ES-I3 (cell line): ENCODE results near the gene OR4D9.
A peak's percentile ranks its signal among the peaks of the same experiment; 100 is the strongest.

Source experiments
- H3K36me3 ChIP-seq: 2 replicates; pipeline ENCODE4 v1.6.1; 2013; ENCODE audit warnings: mild to moderate bottlenecking, low read length, control low read depth, moderate library complexity; ENCODE audit not compliant: insufficient read depth
- H3K4me1 ChIP-seq: 2 replicates; pipeline ENCODE4 v1.6.1; 2013; ENCODE audit warnings: mild to moderate bottlenecking, control low read depth, low read length; ENCODE audit not compliant: insufficient read depth
- H3K9ac ChIP-seq: 2 replicates; pipeline ENCODE4 v1.6.1; 2013; ENCODE audit warnings: low read depth, mild to moderate bottlenecking, low read length, moderate library complexity
- H3K9me3 ChIP-seq: 2 replicates; pipeline ENCODE4 v1.6.1; 2013; ENCODE audit warnings: mild to moderate bottlenecking, low read length, moderate library complexity; ENCODE audit not compliant: control insufficient read depth, insufficient read depth

The OR4D9 gene

DNA sequence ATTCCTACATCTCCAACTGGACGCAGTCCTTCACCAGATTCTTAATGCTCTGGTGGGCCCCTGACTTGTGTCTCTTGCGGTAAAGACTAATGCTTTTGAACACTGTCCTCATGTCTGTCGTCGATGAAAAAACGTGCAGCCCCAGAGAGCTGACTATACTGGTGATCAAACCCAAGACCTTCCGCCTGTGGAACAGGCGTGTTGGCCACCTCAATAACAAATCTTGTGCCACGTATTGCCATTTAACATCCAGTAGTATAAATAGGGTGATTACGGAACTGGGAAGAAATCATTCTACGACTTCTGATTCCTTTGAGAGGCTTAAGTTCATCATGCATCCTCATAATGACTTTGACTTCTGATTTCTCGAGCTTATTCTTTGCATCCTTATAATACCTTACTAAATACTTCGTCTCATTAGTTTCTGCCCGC, 45.6 kb downstream of the OR4D9 start:
- Histone ChIP-seq H3K4me1 (peaks cover 3% of the 10 kb centered on the region), H3K9me3 (no peaks in the 10 kb centered on the region), H3K9ac (peak overlapping the region; percentile 77; the same call in 1 of the 2 replicates), H3K36me3 (no peaks in the 10 kb centered on the region)

DNA sequence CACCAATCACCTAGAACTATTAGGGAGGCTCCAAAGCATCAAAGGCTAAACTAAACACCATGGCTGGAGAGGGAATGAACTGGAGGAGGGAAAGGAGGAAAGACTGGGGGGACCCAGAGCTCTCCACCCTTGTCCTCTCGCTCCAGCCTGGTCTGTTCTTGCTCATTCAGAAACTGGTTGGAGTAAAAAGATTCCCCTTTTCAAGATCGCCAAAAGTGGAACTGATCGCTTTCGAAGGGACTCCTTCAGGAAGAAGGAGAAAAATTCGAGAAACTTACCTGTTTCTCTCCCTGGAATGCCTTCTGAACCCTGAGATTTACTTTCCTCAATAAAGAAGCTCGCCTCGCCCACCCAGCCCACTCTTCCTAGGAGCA, 46.9 kb downstream of the OR4D9 start:
- no peaks in the 10 kb centered on the region for H3K36me3 ChIP-seq
- no peaks in the 10 kb centered on the region; the same call in none of the 2 replicates for H3K4me1 ChIP-seq
- H3K9me3 ChIP-seq: no peaks in the 10 kb centered on the region
- peak overlapping the region; percentile 87 for H3K9ac ChIP-seq

DNA sequence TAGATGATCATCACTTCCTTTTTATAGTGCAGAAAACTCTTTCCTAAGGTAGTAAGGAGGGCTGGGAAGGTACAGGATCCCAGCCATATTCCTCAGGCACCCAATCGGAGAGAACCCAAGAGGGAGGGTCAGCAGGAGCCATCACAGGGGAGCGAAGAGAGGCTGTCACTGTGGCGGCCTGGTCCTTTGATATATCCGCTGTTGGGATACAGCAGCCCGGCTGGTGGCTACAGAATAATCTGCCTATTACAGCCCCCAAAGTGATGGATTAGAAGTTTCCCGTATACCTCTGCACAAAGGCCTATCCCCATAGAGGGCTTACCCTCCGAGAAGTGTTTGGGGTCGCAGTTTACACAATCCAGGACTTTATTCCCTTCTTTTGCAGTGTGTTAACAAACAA, 48.5 kb downstream of the OR4D9 start:
- Histone ChIP-seq H3K4me1 (no peaks in the 10 kb centered on the region; the same call in none of the 2 replicates), H3K9me3 (no peaks in the 10 kb centered on the region), H3K9ac (peak overlapping the region; percentile 89; the same call in 1 of the 2 replicates), H3K36me3 (no peaks in the 10 kb centered on the region)

DNA sequence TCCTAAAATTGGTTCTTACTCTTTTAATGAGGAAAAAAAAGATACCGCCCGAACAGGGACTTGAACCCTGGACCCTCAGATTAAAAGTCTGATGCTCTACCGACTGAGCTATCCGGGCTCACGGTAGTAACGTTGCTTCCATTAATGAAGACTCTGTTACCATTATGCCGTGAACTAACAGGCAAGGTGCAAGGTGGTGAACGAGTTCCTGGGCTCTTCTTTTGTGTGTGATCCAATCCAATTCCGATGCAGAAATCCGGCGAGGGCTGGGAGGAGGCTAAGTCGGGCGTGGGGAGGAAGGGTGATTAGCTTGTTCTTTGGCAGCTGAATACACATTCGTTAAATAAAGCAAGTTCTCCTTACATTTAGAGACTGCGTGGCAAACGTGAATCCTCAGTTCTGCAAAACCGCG, 49.0 kb downstream of the OR4D9 start:
- peak overlapping the region; percentile 89 for H3K9ac ChIP-seq
- no peaks in the 10 kb centered on the region for H3K36me3 ChIP-seq
- H3K9me3 ChIP-seq: no peaks in the 10 kb centered on the region
- H3K4me1 ChIP-seq: no peaks in the 10 kb centered on the region; the same call in none of the 2 replicates

DNA sequence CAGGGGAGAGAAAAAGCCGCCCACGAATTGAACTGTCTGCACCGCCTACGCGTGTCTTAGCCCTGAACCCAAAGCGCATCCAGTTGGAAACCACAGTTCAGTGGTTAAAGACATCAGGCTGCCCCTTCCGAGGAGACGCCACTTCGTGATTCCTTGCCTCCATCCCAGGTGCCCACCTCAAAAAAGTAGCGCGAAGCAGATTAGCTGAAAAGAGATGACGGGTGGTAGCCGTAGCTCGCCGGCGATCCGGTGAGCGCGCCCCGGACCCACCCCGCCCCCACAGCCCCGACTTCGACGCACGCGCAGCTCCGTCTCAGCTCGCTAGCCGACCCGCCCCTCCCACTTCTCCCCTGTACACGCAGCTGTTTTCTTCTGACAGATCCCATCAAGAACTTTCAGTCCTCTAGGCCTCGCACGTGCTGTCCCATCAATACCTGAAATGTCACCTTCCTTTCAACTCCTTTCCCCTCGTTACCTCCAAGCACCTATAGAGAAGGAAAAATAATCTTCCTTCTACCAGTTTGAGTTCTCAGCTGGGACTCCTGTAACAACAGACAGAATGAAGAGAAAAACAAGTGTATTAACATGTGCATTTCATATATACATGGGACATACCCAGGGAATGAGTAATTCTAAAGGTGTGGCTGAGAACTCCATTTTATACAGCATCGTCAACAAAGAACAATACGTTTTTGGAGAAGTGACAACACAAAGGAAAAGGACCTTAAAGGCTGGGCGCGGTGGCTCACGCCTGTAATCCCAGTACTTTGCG, 49.5 kb downstream of the OR4D9 start:
- H3K4me1 ChIP-seq: no peaks in the 10 kb centered on the region; the same call in none of the 2 replicates
- H3K9me3 ChIP-seq: no peaks in the 10 kb centered on the region
- H3K9ac ChIP-seq: peak overlapping the region; percentile 89
- H3K36me3 ChIP-seq: no peaks in the 10 kb centered on the region

DNA sequence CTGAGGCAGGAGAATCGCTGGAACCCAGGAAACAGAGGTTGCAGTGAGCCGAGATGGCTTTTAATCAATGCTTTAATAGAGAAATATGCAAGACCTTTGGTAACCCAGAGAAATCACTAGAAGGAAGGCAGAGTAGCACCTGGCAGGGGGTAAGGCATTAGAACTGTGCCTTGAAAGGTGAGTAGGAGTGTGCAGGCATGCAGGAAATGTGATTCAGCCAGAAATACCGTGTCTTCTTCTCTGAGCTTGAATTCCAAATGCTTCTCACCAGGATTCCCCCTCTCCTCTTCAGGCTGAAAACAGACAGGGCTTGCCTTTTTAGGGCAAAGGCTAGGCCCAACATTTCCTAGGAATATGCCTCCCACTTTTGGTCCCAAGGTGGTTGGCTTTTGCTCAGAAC, 51.0 kb downstream of the OR4D9 start:
- H3K36me3 ChIP-seq: no peaks in the 10 kb centered on the region
- H3K9me3 ChIP-seq: no peaks in the 10 kb centered on the region
- H3K9ac ChIP-seq: no peak overlapping the region
- no peaks in the 10 kb centered on the region; the same call in none of the 2 replicates for H3K4me1 ChIP-seq
